ENCODE measurements around the gene CDKAL1. TPM values are rescaled to one million over a fixed set of nuclear protein-coding genes. Genes with fewer than 3 reads are reported as not detected.

Gene CDKAL1
- total RNA-seq, 5 donors from 2014 or later (not counting 1 experiment from before 2014, with no cell fraction given): 18.8 to 29.9 (median 20.5) TPM

DNA sequence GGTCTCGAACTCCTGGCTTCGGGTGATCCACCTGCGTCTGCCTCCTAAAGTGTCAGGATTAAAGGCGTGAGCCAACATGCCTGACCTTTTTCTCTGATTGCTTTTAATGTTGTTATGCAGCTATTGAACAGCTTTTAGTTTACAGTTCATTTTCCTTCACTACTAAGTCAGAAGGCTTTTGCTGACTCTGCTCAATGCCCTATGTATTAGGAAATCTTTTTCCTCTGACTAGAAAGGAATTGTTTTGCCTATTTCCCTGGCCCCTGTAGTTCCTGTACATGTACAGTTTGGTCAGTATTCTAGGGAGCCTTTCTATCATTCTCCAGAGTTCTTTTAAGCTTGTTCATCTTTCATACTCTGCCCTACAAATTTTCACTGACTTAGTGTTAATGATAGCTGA is 280.2 kb downstream of the CDKAL1 start:
- WGBS (ENCODE audit: insufficient coverage): no CpG with 5 or more reads among the region's 4 CpGs
- CTCF ChIA-PET: no interaction called here
- no peak for DNase-seq

DNA sequence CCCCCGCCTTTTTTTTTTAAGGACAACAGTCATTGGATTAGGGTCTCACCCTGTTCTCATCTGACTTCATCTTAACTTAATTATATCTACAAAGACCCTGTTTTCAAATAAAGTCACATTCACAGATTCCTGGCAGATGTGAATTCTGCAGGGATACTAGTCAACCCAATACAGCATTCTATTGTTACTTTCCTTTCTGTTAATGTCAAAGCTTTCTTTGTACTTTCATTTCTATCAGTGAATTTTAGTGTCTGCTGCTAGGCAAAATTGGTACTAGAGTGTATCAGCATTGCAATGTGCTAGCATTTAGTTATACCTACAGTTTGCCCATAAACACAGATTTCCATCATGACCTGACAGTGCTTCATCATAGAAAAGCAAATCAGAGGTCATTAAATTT is 281.9 kb downstream of the CDKAL1 start:
- H3K27ac Mint-ChIP-seq: no peak overlapping the region
- peaks cover 55% of the 10 kb centered on the region for H3K36me3 Mint-ChIP-seq
- ChIA-PET CTCF (no interaction called here), POLR2A (interaction anchor here in 1 of 2 donors (0.6 kb wide), 1 partner anchor 403 kb away, joined by 3 read pairs; no protein-coding TSS in a partner anchor)
- Histone ChIP-seq H3K27ac (ENCODE audit: low read length) (no peak overlapping the region), H3K9me3 (peaks cover 2% of the 10 kb centered on the region), H3K36me3 (ENCODE audit: control insufficient read depth in 2 of 2, extremely low read depth in 1 of 2, insufficient read depth in 1 of 2, low read length in 1 of 2) (peaks cover 3 to 7% of the 10 kb centered on the region in 2 donors), H3K4me1 (ENCODE audit: control insufficient read depth in 1 of 2, extremely low read depth in 1 of 2, insufficient read depth in 2 of 2, low read length in 2 of 2) (no peaks in the 10 kb centered on the region), H3K4me3 (ENCODE audit: control insufficient read depth in 1 of 2, extremely low read depth in 1 of 2, low read length in 1 of 2) (no peak overlapping the region), H3K27me3 (replicated peaks in 1 of 2; ENCODE audit: control insufficient read depth in 2 of 2, extremely low read depth in 1 of 2, insufficient read depth in 2 of 2, low read length in 1 of 2) (no peaks in the 10 kb centered on the region)
- H3K4me1 Mint-ChIP-seq: peaks cover 5 to 6% (median 5%) of the 10 kb centered on the region in 3 donors
- DNase-seq (no peak), ATAC-seq (replicated peaks in 1 of 4) (no peak)
- no CpG with 5 or more reads among the region's 1 CpG for whole genome bisulfite sequencing (ENCODE audit: insufficient coverage)
- H3K9me3 Mint-ChIP-seq: peaks cover 3 to 6% (median 4%) of the 10 kb centered on the region in 3 donors
- no peak overlapping the region for H3K4me3 Mint-ChIP-seq
- no peaks in the 10 kb centered on the region for H3K27me3 Mint-ChIP-seq

More for the DNA sequence above, 280.2 kb downstream of the CDKAL1 start:
- Histone ChIP-seq H3K36me3 (ENCODE audit: control insufficient read depth in 2 of 2, extremely low read depth in 1 of 2, insufficient read depth in 1 of 2, low read length in 1 of 2) (no peaks in the 10 kb centered on the region), H3K27me3 (replicated peaks in 1 of 2; ENCODE audit: control insufficient read depth in 2 of 2, extremely low read depth in 1 of 2, insufficient read depth in 2 of 2, low read length in 1 of 2) (no peaks in the 10 kb centered on the region), H3K9me3 (peaks cover 2% of the 10 kb centered on the region), H3K27ac (ENCODE audit: low read length) (no peak overlapping the region), H3K4me1 (ENCODE audit: control insufficient read depth in 1 of 2, extremely low read depth in 1 of 2, insufficient read depth in 2 of 2, low read length in 2 of 2) (no peaks in the 10 kb centered on the region), H3K4me3 (ENCODE audit: control insufficient read depth in 1 of 2, extremely low read depth in 1 of 2, low read length in 1 of 2) (no peak overlapping the region)
- Mint-ChIP-seq H3K4me3 (no peak overlapping the region), H3K9me3 (peaks cover 0 to 6% (median 3%) of the 10 kb centered on the region in 3 donors), H3K4me1 (peaks cover 0 to 9% (median 5%) of the 10 kb centered on the region in 3 donors), H3K36me3 (peaks cover 50% of the 10 kb centered on the region), H3K27ac (no peak overlapping the region), H3K27me3 (no peaks in the 10 kb centered on the region)
- no peak for ATAC-seq (replicated peaks in 1 of 4)
- POLR2A ChIA-PET: no interaction called here

DNA sequence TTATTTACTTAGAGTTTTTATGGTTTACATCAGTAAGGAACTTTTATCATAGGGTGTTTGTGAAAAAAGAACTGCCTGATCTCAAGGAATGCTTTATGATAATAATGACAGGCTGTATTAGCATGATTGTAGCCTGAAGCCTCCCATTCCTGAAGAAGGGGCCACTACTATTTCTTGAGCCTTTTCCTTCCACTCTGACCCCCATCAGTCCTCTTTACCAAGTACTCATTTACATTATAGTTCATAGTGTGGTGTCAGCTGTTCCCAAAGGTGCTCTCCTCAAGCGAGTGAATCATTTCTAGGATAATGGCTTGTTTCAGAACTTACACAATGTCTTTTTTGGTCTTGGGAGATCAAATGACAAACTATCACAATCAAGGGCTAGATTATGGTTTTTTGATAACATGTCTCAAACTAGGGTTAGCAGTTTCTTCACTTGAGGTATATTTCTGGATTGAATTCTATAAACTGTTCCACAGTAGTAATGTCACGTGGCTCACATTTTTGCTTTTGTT is 283.6 kb downstream of the CDKAL1 start:
- H3K36me3 ChIP-seq (ENCODE audit: control insufficient read depth in 2 of 2, extremely low read depth in 1 of 2, insufficient read depth in 1 of 2, low read length in 1 of 2): peaks cover 6 to 10% of the 10 kb centered on the region in 2 donors
- H3K27me3 ChIP-seq (replicated peaks in 1 of 2; ENCODE audit: control insufficient read depth in 2 of 2, extremely low read depth in 1 of 2, insufficient read depth in 2 of 2, low read length in 1 of 2): no peaks in the 10 kb centered on the region
- peaks cover 59% of the 10 kb centered on the region for H3K36me3 Mint-ChIP-seq
- DNase-seq (no peak), ATAC-seq (replicated peaks in 1 of 4) (no peak)
- no peaks in the 10 kb centered on the region for H3K27me3 Mint-ChIP-seq
- peaks cover 5 to 6% (median 5%) of the 10 kb centered on the region in 3 donors for H3K4me1 Mint-ChIP-seq
- POLR2A ChIA-PET: no interaction called here
- H3K4me3 Mint-ChIP-seq: no peak overlapping the region
- H3K4me3 ChIP-seq (ENCODE audit: control insufficient read depth in 1 of 2, extremely low read depth in 1 of 2, low read length in 1 of 2): no peak overlapping the region
- CTCF ChIA-PET: no interaction called here
- no peak overlapping the region for H3K27ac ChIP-seq (ENCODE audit: low read length)
- no peaks in the 10 kb centered on the region for H3K9me3 ChIP-seq
- peaks cover 3 to 6% (median 6%) of the 10 kb centered on the region in 3 donors for H3K9me3 Mint-ChIP-seq
- no CpG with 5 or more reads among the region's 2 CpGs for WGBS (ENCODE audit: insufficient coverage)
- no peak overlapping the region for H3K27ac Mint-ChIP-seq
- no peaks in the 10 kb centered on the region for H3K4me1 ChIP-seq (ENCODE audit: control insufficient read depth in 1 of 2, extremely low read depth in 1 of 2, insufficient read depth in 2 of 2, low read length in 2 of 2)

DNA sequence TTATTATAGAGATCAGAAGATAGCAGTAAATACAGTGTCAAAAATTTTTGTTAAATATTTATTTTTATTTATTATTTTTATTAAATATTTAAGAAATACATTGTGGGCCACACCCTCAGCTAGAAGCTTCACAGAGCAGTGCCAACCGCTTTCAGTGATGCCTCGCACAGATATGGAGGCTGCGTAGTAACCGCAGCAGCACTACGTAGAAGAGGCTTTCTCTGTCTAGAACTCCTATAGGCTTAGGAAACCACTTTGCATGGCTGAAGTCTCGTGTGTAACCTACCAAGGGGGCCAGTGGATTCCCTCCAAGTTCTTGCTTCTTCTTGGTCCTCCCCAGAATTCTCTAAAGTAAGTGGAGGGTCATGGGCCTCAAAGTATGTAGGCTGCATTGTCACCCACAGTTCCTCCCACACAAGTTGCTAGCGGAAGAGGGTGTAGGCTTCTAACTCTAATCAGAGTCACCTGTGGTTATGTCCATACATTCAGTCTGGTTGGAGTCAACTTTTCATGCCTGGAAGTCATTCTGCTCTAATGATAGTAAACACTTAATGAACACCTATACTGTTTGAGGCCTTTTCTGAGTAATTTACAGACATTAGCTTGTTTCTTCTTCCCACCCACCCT is 285.6 kb downstream of the CDKAL1 start:
- H3K9me3 ChIP-seq: no peaks in the 10 kb centered on the region
- WGBS (ENCODE audit: insufficient coverage): 100% methylated on average over 5 of the region's 7 CpGs
- no peak overlapping the region for H3K4me3 Mint-ChIP-seq
- H3K4me1 Mint-ChIP-seq: peaks cover 3 to 8% (median 3%) of the 10 kb centered on the region in 3 donors
- peaks cover 10 to 11% of the 10 kb centered on the region in 2 donors for H3K36me3 ChIP-seq (ENCODE audit: control insufficient read depth in 2 of 2, extremely low read depth in 1 of 2, insufficient read depth in 1 of 2, low read length in 1 of 2)
- H3K36me3 Mint-ChIP-seq: peaks cover 56% of the 10 kb centered on the region
- no peak overlapping the region for H3K27ac Mint-ChIP-seq
- H3K9me3 Mint-ChIP-seq: peaks cover 0 to 9% (median 5%) of the 10 kb centered on the region in 3 donors
- ChIA-PET CTCF (no interaction called here), POLR2A (no interaction called here)
- H3K4me3 ChIP-seq (ENCODE audit: control insufficient read depth in 1 of 2, extremely low read depth in 1 of 2, low read length in 1 of 2): no peak overlapping the region
- no peak overlapping the region for H3K27ac ChIP-seq (ENCODE audit: low read length)
- H3K27me3 Mint-ChIP-seq: no peaks in the 10 kb centered on the region
- H3K27me3 ChIP-seq (replicated peaks in 1 of 2; ENCODE audit: control insufficient read depth in 2 of 2, extremely low read depth in 1 of 2, insufficient read depth in 2 of 2, low read length in 1 of 2): no peaks in the 10 kb centered on the region
- ATAC-seq (replicated peaks in 1 of 4): no peak
- no peak for DNase-seq
- no peaks in the 10 kb centered on the region for H3K4me1 ChIP-seq (ENCODE audit: control insufficient read depth in 1 of 2, extremely low read depth in 1 of 2, insufficient read depth in 2 of 2, low read length in 2 of 2)

DNA sequence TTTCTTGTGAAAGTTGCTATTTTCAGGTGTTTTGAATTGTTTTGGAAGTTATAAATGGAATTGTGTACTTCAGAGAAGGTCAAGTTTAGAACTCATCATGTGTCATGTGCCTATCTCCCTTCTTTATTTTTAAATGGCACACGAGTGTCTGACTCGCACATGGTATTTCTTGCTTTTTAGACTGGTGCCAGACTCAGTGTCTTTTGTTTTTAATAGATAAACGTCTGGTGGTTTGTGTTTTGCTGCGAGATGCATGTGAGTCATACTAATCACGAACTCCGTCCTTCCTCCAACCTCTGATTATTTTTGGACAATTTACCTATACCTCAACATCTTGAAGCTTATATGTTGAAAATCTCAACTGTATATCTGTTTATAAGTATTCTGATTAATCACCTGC is 292.1 kb downstream of the CDKAL1 start:
- Histone ChIP-seq H3K4me3 (ENCODE audit: control insufficient read depth in 1 of 2, extremely low read depth in 1 of 2, low read length in 1 of 2) (no peak overlapping the region), H3K4me1 (ENCODE audit: control insufficient read depth in 1 of 2, extremely low read depth in 1 of 2, insufficient read depth in 2 of 2, low read length in 2 of 2) (no peaks in the 10 kb centered on the region), H3K27me3 (replicated peaks in 1 of 2; ENCODE audit: control insufficient read depth in 2 of 2, extremely low read depth in 1 of 2, insufficient read depth in 2 of 2, low read length in 1 of 2) (no peaks in the 10 kb centered on the region), H3K9me3 (no peaks in the 10 kb centered on the region), H3K27ac (ENCODE audit: low read length) (no peak overlapping the region), H3K36me3 (ENCODE audit: control insufficient read depth in 2 of 2, extremely low read depth in 1 of 2, insufficient read depth in 1 of 2, low read length in 1 of 2) (peaks cover 2 to 5% of the 10 kb centered on the region in 2 donors)
- Mint-ChIP-seq H3K27ac (no peak overlapping the region), H3K9me3 (peaks cover 0 to 5% (median 5%) of the 10 kb centered on the region in 3 donors), H3K27me3 (no peaks in the 10 kb centered on the region), H3K4me3 (no peak overlapping the region), H3K36me3 (peaks cover 46% of the 10 kb centered on the region), H3K4me1 (peaks cover 2 to 6% (median 3%) of the 10 kb centered on the region in 3 donors)
- CTCF ChIA-PET: no interaction called here
- POLR2A ChIA-PET: no interaction called here
- ATAC-seq (replicated peaks in 1 of 4) (no peak), DNase-seq (no peak)
- WGBS (ENCODE audit: insufficient coverage): no CpG with 5 or more reads among the region's 6 CpGs

DNA sequence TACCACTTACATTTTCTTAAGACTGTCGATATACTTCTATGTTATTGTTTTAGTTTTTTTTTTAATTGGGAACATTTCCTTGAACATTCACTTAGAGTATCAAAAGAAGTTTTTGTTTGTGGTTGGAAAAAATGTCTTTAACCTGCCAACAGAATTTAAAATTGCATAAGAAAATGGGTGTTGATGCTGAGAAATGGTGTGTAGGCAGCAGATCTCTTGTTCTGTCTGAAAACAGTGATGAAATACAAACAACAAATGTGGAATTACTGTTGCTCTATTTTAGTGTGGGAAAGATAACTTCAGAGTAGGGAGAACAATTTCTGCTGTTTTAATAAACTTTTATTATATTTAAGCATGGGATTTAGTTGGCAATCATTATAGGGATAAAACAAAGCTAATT is 293.5 kb downstream of the CDKAL1 start:
- H3K4me1 ChIP-seq (ENCODE audit: control insufficient read depth in 1 of 2, extremely low read depth in 1 of 2, insufficient read depth in 2 of 2, low read length in 2 of 2): no peaks in the 10 kb centered on the region
- ChIA-PET POLR2A (no interaction called here), CTCF (no interaction called here)
- Mint-ChIP-seq H3K9me3 (peaks cover 0 to 5% (median 4%) of the 10 kb centered on the region in 3 donors), H3K4me3 (no peak overlapping the region), H3K4me1 (peaks cover 8 to 18% (median 14%) of the 10 kb centered on the region in 3 donors), H3K27ac (no peak overlapping the region), H3K27me3 (no peaks in the 10 kb centered on the region), H3K36me3 (peaks cover 43% of the 10 kb centered on the region)
- no CpG with 5 or more reads among the region's 1 CpG for WGBS (ENCODE audit: insufficient coverage)
- no peaks in the 10 kb centered on the region for H3K27me3 ChIP-seq (replicated peaks in 1 of 2; ENCODE audit: control insufficient read depth in 2 of 2, extremely low read depth in 1 of 2, insufficient read depth in 2 of 2, low read length in 1 of 2)
- no peaks in the 10 kb centered on the region for H3K9me3 ChIP-seq
- H3K36me3 ChIP-seq (ENCODE audit: control insufficient read depth in 2 of 2, extremely low read depth in 1 of 2, insufficient read depth in 1 of 2, low read length in 1 of 2): peaks cover 2 to 4% of the 10 kb centered on the region in 2 donors
- H3K4me3 ChIP-seq (ENCODE audit: control insufficient read depth in 1 of 2, extremely low read depth in 1 of 2, low read length in 1 of 2): no peak overlapping the region
- no peak for ATAC-seq (replicated peaks in 1 of 4)
- DNase-seq: no peak
- no peak overlapping the region for H3K27ac ChIP-seq (ENCODE audit: low read length)

Measured in T-cell (primary cell).